Colonic mucosa (tissue), 4 donors: ENCODE data around the gene FAM131B. TPM values are rescaled to one million over a fixed set of nuclear protein-coding genes. Genes with fewer than 3 reads are reported as not detected.

Experiments
- DNase-seq: peaks from one replicate; pipeline ENCODE4 v3.0.0-alpha.2; 2020
- H3K27ac ChIP-seq: fragments of 200-600 bp; one replicate; pipeline ENCODE4 v1.8.0; 2021
- H3K27me3 ChIP-seq: fragments of 200-600 bp; one replicate; pipeline ENCODE4 v1.8.0; 2021
- H3K36me3 ChIP-seq: fragments of 200-600 bp; one replicate; pipeline ENCODE4 v1.8.0; 2021
- H3K4me1 ChIP-seq: fragments of 200-600 bp; one replicate; pipeline ENCODE4 v1.8.0; 2021; ENCODE audit warnings: mild to moderate bottlenecking
- H3K4me3 ChIP-seq: fragments of 200-600 bp; one replicate; pipeline ENCODE4 v1.8.0; 2021
- H3K9ac ChIP-seq, 2 donors: one replicate each; pipeline ENCODE4 v1.7.0; 2013; ENCODE audit warnings: control low read depth in 2 of 2, low read depth in 2 of 2, low read length in 2 of 2
- H3K9me3 ChIP-seq: fragments of 200-600 bp; one replicate; pipeline ENCODE4 v1.8.0; 2021
- intact Hi-C: fragments of 100-400 bp; cut with DNase I; formaldehyde crosslinking; loops from one replicate; pipeline ENCODE4 v1.14.1; 2022
- total RNA-seq, 2 donors: library from RNA; stranded (reverse); fragmentation: NEBNext Ultra II Directional in 1 of 2; extraction: Animal tissue kit (Norgen Biotek cat#: 25700) in 1 of 2; gene quantifications; one replicate each; pipeline ENCODE4 v1.2.1, GENCODE V29; 2021
- TF ChIP-seq, protein P1 (sequence below): fragments of 200-600 bp; IDR thresholded peaks from one replicate; pipeline ENCODE4 v1.8.0; 2022; ENCODE audit warnings: antibody characterized with exemption, mild to moderate bottlenecking
- donor health status: healthy.
- donor health status: DM: no; HTN: no; CAD: no.
- donor health status: DM: no; HTN: no; CAD: no.

Gene FAM131B
- total RNA-seq, 2 donors from 2014 or later: 0.40 to 1.8 TPM

DNA sequence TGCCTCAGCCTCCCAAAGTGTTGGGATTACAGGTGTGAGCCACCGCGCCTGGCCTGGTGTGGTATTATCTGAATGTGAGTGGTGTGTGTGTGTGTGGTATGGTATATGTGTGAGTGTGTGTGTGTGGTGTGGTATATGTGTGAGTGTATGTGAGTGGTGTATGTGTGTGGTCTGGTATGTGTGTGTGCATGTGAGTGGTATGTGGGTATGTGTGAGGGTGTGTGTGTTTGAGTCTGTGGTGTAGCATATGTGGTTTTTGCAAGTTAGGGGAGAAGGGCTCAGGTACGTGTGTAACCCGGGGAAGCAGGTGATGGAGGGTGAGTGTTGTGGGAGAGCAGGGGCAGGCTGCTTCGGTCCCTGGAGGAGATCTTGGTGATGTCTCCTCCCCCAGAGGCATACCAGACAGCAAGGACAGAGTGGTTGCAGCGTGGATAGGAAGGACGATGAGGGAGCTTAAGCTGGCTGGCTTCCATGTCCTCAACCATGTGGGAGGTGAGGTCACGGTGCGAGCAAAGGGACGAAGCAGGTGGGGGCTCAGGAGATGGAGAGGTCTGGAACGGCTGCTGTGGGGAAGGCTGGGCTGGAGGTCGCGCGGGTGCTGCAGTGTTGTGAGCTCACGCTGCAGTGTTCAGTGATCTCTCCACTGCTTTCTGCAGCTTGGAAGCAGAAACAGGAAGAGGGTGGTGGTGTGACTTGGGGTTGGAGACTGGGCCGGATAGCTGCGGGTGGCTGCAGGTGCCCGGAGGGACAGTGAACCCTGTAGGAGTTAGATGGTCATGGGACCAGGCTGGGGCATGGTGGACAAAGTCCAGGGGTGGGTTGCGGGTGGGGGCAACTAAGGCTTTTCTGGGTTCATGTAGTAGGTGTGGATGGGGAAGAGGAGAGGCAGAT, 23.6 kb upstream of the FAM131B start:
- TF ChIP-seq, protein P1, sequence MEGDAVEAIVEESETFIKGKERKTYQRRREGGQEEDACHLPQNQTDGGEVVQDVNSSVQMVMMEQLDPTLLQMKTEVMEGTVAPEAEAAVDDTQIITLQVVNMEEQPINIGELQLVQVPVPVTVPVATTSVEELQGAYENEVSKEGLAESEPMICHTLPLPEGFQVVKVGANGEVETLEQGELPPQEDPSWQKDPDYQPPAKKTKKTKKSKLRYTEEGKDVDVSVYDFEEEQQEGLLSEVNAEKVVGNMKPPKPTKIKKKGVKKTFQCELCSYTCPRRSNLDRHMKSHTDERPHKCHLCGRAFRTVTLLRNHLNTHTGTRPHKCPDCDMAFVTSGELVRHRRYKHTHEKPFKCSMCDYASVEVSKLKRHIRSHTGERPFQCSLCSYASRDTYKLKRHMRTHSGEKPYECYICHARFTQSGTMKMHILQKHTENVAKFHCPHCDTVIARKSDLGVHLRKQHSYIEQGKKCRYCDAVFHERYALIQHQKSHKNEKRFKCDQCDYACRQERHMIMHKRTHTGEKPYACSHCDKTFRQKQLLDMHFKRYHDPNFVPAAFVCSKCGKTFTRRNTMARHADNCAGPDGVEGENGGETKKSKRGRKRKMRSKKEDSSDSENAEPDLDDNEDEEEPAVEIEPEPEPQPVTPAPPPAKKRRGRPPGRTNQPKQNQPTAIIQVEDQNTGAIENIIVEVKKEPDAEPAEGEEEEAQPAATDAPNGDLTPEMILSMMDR: no peak
- Histone ChIP-seq H3K27me3 (no peaks in the 10 kb centered on the region), H3K9ac (no peak overlapping the region), H3K4me1 (peaks cover 7% of the 10 kb centered on the region), H3K27ac (no peak overlapping the region), H3K36me3 (no peaks in the 10 kb centered on the region), H3K9me3 (no peaks in the 10 kb centered on the region), H3K4me3 (no peak overlapping the region)
- intact Hi-C loops: loop anchor here (10.0 kb wide), 1 partner anchor 121 kb away; the partner anchor contains the start of gene GSTK1
- DNase-seq: no peak

DNA sequence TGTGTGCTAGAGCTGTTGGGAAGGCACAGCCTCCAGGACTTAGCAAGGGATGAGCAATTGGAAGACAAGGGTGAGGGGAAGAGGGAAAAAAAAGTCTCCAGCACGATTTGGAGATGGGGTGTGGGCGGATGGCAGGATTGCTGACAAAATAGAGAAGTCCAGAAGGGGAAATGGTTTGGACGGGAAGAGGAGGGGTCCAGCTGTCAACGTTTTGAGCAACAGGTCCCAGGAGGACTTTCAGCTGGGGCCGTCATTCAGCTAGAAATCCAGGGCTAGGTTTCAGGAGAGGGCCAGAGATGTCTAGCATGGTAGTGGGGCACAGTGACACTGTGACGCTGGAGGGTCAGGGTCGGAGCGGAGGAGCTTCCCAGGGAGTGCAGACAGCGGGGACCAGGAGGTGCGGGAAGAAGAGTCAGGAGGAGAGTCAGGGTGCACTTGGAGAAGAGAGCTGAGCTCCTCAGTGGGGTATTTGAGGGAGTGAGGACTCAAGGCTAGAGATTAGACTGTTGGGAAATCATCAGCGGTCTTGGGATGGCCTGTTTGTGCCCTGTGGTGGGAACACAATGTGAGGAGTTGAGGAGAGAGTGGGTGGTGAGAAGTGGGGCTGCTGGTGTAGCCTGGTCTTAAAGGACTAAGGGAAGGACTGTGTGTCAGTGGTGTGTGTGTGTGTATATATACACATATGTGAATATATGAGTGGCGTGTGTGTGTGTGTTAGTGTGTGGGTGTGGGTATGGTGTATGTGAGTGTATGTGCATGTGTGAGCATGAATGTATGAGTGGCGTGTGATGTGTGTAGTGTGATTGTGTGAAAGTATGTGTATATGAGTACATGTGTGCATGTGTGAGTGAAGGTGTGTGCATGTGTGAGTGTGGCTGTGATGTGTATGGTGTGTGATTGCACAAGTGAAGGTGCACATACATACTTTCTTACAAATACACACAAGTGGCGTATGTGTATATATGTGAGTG, 22.4 kb upstream of the FAM131B start:
- Histone ChIP-seq H3K9me3 (no peaks in the 10 kb centered on the region), H3K4me3 (peak overlapping the region; percentile 89), H3K36me3 (no peaks in the 10 kb centered on the region), H3K27me3 (no peaks in the 10 kb centered on the region), H3K27ac (peak overlapping the region; percentile 43), H3K9ac (peak overlapping the region in 1 of 2 donors; percentile 2), H3K4me1 (peaks cover 7% of the 10 kb centered on the region)
- TF ChIP-seq, protein P1: no peak
- intact Hi-C loops: loop anchor here (5.0 to 10.0 kb wide), 2 partner anchors 32 to 120 kb away; partner anchors contain the start of gene GSTK1
- DNase-seq: no peak

DNA sequence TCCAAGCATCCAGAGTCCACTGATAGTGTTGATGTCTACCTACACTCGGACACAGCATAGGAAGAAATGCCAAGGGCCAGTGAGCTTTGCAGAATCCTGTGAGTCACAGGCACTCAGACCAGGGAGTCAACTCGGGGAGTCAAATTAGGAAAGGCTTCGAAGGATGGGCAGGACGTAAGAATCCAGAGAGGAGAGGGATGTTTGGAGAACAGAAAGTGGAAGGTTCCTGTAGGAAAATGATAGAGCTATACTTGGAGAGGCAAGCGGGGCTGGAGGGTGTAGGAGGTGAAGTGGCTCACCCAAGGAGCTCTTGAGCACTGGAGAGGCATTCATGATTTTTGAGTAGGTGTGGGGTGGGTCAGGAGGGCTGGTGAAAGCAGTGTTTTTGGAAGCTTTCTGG, 21.6 kb upstream of the FAM131B start:
- no peaks in the 10 kb centered on the region for H3K9me3 ChIP-seq
- TF ChIP-seq, protein P1: no peak
- intact Hi-C loops: loop anchor here (5.0 to 10.0 kb wide), 2 partner anchors 33 to 119 kb away; partner anchors contain the start of gene GSTK1
- no peaks in the 10 kb centered on the region for H3K36me3 ChIP-seq
- H3K27me3 ChIP-seq: no peaks in the 10 kb centered on the region
- peak overlapping the region in 1 of 2 donors; percentile 84 for H3K9ac ChIP-seq
- peaks cover 7% of the 10 kb centered on the region for H3K4me1 ChIP-seq
- H3K27ac ChIP-seq: peak overlapping the region; percentile 43
- peak overlapping the region; percentile 89 for H3K4me3 ChIP-seq
- no peak for DNase-seq

- intact Hi-C loops: loop anchor here (5.0 to 10.0 kb wide), 2 partner anchors 34 to 119 kb away; partner anchors contain the start of gene GSTK1
- Histone ChIP-seq H3K4me3 (peak overlapping the region; percentile 89), H3K4me1 (peaks cover 7% of the 10 kb centered on the region), H3K27me3 (no peaks in the 10 kb centered on the region), H3K27ac (no peak overlapping the region), H3K36me3 (no peaks in the 10 kb centered on the region), H3K9ac (peak overlapping the region in 1 of 2 donors; percentile 84), H3K9me3 (no peaks in the 10 kb centered on the region)
- no peak for DNase-seq
- TF ChIP-seq, protein P1: no peak
Measured at GRCh38 chr7:143383642-143383957, 21.1 kb upstream of the FAM131B start.
